HepG2 (cell line): Measurements from ENCODE around the gene NDUFS7. TPM values are rescaled to one million over a fixed set of nuclear protein-coding genes. Genes with fewer than 3 reads are reported as not detected.

Source experiments
- ASH2L ChIP-seq: fragments of 300-600, 200-600 bp; sonication (generic); IDR thresholded peaks from 2 replicates; pipeline ENCODE4 v1.7.0; 2017; ENCODE audit warnings: low read depth, mild to moderate bottlenecking, moderate library complexity, mixed read lengths, low read length; ENCODE audit not compliant: insufficient read length
- FOXP4 ChIP-seq: sonication (generic); formaldehyde crosslinking; IDR thresholded peaks from 2 replicates; pipeline ENCODE4 v1.4.0; 2020; ENCODE audit warnings: missing genetic modification reagents
- IRF2 ChIP-seq: IDR thresholded peaks from 2 replicates; pipeline ENCODE4 v1.6.1; 2018; ENCODE audit warnings: missing genetic modification reagents, missing compliant biosample characterization
- ISX ChIP-seq: sonication (generic); formaldehyde crosslinking; conservative IDR thresholded peaks from 2 replicates; pipeline ENCODE4 v1.5.0; 2020; ENCODE audit warnings: missing genetic modification reagents
- KDM5A ChIP-seq: fragments of 200-600 bp; sonication (generic); IDR thresholded peaks from 2 replicates; pipeline ENCODE4 v1.7.0; 2018; ENCODE audit warnings: antibody characterized with exemption, mild to moderate bottlenecking, low read length, borderline replicate concordance
- MXD1 ChIP-seq: sonication (generic); formaldehyde crosslinking; IDR thresholded peaks from 2 replicates; pipeline ENCODE4 v1.4.0; 2020; ENCODE audit warnings: mild to moderate bottlenecking, missing genetic modification reagents
- MYPOP ChIP-seq: sonication (generic); formaldehyde crosslinking; IDR thresholded peaks from 2 replicates; pipeline ENCODE4 v1.8.1; 2023; ENCODE audit warnings: mild to moderate bottlenecking, moderate library complexity, missing genetic modification reagents
- NFKBIZ ChIP-seq: IDR thresholded peaks from 2 replicates; pipeline ENCODE4 v1.6.1; 2018; ENCODE audit warnings: missing genetic modification reagents, missing compliant biosample characterization
- SP2 ChIP-seq: sonication (generic); formaldehyde crosslinking; IDR thresholded peaks from 2 replicates; pipeline ENCODE4 v1.5.1; 2020; ENCODE audit warnings: mild to moderate bottlenecking, missing genetic modification reagents
- ZMYM3 ChIP-seq: sonication (generic); formaldehyde crosslinking; IDR thresholded peaks from 2 replicates; pipeline ENCODE4 v1.5.1; 2020; ENCODE audit warnings: mild to moderate bottlenecking, missing genetic modification reagents
- ZNF382 ChIP-seq: sonication (generic); formaldehyde crosslinking; IDR thresholded peaks from 2 replicates; pipeline ENCODE4 v1.5.0; 2020; ENCODE audit warnings: missing genetic modification reagents, mild to moderate bottlenecking, borderline replicate concordance
- ZNF558 ChIP-seq: sonication (generic); formaldehyde crosslinking; IDR thresholded peaks from 2 replicates; pipeline ENCODE4 v1.9.0; 2022; ENCODE audit warnings: mild to moderate bottlenecking, missing genetic modification reagents, borderline replicate concordance
- ZNF792 ChIP-seq: IDR thresholded peaks from 2 replicates; pipeline ENCODE4 v1.6.1; 2016
- polyA plus RNA-seq, 8 experiments: library from polyadenylated mRNA; depleted of rRNA in 3 of 8; stranded (reverse) in 7 of 8; unstranded in 1 of 8; fragments of >200 nt; fragmentation: Illumina TruSeq in 4 of 8; extraction: Trizol in 4 of 8; gene quantifications; 2 replicates each; pipeline versions ENCODE4 v1.2.1 to v1.2.3, GENCODE V29; 2011 to 2016; ENCODE audit warnings: low read depth in 4 of 8, missing spikeins in 1 of 8, mixed read lengths in 1 of 8; ENCODE audit not compliant: insufficient read depth in 1 of 8
- total RNA-seq, 5 experiments: library from RNA; depleted of rRNA; stranded (reverse); fragments of >200 nt; fragmentation: Illumina TruSeq; extraction: Trizol; gene quantifications; 2 replicates each; pipeline ENCODE4 v1.2.3, GENCODE V29; 2016; ENCODE audit warnings: low read depth in 1 of 5
- TF ChIP-seq, protein P1 (sequence below): sonication (generic); formaldehyde crosslinking; IDR thresholded peaks from one replicate; pipeline ENCODE4 v1.5.1; 2020; ENCODE audit warnings: mild to moderate bottlenecking, missing genetic modification reagents; ENCODE audit errors: not compliant biosample characterization
- TF ChIP-seq, protein P2 (sequence below): sonication (generic); formaldehyde crosslinking; IDR thresholded peaks from 2 replicates; pipeline ENCODE4 v1.4.0; 2020; ENCODE audit warnings: missing genetic modification reagents

Gene NDUFS7
- total and polyA plus RNA-seq, 2 of the 13 experiments (the other 11 are each of a cell fraction or from before 2014, with no cell fraction given): 34.3 to 66.9 TPM

DNA sequence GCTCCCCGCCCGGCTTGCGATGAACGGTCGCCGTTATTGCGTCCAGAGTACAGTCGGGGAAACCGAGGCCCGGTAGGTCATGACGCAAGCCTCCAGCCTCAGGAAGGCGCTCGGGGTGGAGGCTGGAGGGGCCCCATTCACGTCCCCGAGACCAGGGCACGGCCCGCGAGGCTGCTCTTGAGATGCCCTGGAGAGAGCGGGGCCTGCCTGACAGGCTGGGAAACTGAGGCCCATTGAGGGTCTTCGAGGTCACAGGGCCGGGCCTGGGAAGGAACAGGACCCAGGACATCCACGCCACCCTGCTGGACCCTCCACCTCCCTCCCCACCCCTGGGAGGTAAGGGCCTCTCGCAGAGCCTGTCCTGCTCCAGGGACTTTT, 367 bp downstream of the NDUFS7 start (continued):
- TF ChIP-seq MXD1 (no peak), ASH2L (peak; percentile 73), MYPOP (no peak), FOXP4 (CRISPR knock-in tag) (no peak), ZMYM3 (CRISPR knock-in tag) (no peak), ISX (CRISPR knock-in tag) (no peak), ZNF792 (CRISPR knock-in tag) (no peak), NFKBIZ (CRISPR knock-in tag) (no peak), IRF2 (CRISPR knock-in tag) (no peak), ZNF558 (no peak), ZNF382 (no peak), KDM5A (peak; percentile 97; the same call in 1 of the 2 replicates), SP2 (CRISPR knock-in tag) (no peak)
- TF ChIP-seq, protein P1, sequence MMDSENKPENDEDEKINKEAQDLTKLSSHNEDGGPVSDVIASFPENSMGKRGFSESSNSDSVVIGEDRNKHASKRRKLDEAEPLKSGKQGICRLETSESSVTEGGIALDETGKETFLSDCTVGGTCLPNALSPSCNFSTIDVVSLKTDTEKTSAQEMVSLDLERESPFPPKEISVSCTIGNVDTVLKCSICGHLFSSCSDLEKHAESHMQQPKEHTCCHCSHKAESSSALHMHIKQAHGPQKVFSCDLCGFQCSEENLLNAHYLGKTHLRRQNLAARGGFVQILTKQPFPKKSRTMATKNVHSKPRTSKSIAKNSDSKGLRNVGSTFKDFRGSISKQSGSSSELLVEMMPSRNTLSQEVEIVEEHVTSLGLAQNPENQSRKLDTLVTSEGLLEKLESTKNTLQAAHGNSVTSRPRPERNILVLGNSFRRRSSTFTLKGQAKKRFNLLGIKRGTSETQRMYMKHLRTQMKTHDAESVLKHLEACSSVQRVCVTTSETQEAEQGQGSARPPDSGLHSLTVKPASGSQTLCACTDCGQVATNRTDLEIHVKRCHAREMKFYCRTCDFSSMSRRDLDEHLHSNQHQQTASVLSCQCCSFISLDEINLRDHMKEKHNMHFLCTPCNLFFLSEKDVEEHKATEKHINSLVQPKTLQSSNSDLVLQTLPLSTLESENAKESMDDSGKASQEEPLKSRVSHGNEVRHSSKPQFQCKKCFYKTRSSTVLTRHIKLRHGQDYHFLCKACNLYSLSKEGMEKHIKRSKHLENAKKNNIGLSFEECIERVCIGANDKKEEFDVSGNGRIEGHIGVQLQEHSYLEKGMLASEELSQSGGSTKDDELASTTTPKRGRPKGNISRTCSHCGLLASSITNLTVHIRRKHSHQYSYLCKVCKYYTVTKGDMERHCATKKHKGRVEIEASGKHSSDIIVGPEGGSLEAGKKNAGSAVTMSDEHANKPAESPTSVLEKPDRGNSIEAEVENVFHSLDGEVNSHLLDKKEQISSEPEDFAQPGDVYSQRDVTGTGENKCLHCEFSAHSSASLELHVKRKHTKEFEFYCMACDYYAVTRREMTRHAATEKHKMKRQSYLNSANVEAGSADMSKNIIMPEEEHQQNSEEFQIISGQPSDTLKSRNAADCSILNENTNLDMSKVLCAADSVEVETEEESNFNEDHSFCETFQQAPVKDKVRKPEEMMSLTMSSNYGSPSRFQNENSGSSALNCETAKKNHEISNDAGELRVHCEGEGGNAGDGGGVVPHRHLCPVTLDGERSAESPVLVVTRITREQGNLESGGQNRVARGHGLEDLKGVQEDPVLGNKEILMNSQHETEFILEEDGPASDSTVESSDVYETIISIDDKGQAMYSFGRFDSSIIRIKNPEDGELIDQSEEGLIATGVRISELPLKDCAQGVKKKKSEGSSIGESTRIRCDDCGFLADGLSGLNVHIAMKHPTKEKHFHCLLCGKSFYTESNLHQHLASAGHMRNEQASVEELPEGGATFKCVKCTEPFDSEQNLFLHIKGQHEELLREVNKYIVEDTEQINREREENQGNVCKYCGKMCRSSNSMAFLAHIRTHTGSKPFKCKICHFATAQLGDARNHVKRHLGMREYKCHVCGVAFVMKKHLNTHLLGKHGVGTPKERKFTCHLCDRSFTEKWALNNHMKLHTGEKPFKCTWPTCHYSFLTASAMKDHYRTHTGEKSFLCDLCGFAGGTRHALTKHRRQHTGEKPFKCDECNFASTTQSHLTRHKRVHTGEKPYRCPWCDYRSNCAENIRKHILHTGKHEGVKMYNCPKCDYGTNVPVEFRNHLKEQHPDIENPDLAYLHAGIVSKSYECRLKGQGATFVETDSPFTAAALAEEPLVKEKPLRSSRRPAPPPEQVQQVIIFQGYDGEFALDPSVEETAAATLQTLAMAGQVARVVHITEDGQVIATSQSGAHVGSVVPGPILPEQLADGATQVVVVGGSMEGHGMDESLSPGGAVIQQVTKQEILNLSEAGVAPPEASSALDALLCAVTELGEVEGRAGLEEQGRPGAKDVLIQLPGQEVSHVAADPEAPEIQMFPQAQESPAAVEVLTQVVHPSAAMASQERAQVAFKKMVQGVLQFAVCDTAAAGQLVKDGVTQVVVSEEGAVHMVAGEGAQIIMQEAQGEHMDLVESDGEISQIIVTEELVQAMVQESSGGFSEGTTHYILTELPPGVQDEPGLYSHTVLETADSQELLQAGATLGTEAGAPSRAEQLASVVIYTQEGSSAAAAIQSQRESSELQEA: peak; percentile 4
- TF ChIP-seq, protein P2, sequence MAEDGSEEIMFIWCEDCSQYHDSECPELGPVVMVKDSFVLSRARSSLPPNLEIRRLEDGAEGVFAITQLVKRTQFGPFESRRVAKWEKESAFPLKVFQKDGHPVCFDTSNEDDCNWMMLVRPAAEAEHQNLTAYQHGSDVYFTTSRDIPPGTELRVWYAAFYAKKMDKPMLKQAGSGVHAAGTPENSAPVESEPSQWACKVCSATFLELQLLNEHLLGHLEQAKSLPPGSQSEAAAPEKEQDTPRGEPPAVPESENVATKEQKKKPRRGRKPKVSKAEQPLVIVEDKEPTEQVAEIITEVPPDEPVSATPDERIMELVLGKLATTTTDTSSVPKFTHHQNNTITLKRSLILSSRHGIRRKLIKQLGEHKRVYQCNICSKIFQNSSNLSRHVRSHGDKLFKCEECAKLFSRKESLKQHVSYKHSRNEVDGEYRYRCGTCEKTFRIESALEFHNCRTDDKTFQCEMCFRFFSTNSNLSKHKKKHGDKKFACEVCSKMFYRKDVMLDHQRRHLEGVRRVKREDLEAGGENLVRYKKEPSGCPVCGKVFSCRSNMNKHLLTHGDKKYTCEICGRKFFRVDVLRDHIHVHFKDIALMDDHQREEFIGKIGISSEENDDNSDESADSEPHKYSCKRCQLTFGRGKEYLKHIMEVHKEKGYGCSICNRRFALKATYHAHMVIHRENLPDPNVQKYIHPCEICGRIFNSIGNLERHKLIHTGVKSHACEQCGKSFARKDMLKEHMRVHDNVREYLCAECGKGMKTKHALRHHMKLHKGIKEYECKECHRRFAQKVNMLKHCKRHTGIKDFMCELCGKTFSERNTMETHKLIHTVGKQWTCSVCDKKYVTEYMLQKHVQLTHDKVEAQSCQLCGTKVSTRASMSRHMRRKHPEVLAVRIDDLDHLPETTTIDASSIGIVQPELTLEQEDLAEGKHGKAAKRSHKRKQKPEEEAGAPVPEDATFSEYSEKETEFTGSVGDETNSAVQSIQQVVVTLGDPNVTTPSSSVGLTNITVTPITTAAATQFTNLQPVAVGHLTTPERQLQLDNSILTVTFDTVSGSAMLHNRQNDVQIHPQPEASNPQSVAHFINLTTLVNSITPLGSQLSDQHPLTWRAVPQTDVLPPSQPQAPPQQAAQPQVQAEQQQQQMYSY: no peak
